ENCODE data around the gene HYAL1.
A peak's percentile ranks its signal among the peaks of the same experiment; 100 is the strongest.
"Not testable (repeated sequence)": the region's sequence is repeated elsewhere in the genome, so short reads cannot be mapped to it uniquely, and the experiment has no call there.

Gene HYAL1

GRCh38 chr3:50316657-50317242, 13.4 kb upstream of the HYAL1 start:
- peak; percentile 52 for DNase-seq

- DNase-seq = no peak
These were observed 11.4 kb upstream of the HYAL1 start for GRCh38 chr3:50314816-50315215.

GRCh38 chr3:50314342-50314741, 11.0 kb upstream of the HYAL1 start:
- DNase-seq = no peak

GRCh38 chr3:50312041-50312440, 8.7 kb upstream of the HYAL1 start:
- DNase-seq = not testable (repeated sequence)

GRCh38 chr3:50304601-50305000, 1.2 kb upstream of the HYAL1 start:
- DNase-seq = no peak

GRCh38 chr3:50302095-50303012, 1.0 kb downstream of the HYAL1 start:
- no peak for DNase-seq

- DNase-seq = no peak
These were observed 2.6 kb downstream of the HYAL1 start for GRCh38 chr3:50300681-50301254.

- DNase-seq = no peak
These were observed 3.3 kb downstream of the HYAL1 start for GRCh38 chr3:50299929-50300680.

- DNase-seq = no peak
These were observed 3.8 kb downstream of the HYAL1 start for GRCh38 chr3:50299638-50299928.

GRCh38 chr3:50298836-50299637, 4.3 kb downstream of the HYAL1 start, which contains the start of the genes HYAL3 and NAA80:
Gene HYAL3 (minus strand): TSS chr3:50299405. CDS start chr3:50295602, 3,803 bp downstream.
Gene NAA80 (minus strand): TSS chr3:50299405. CDS start chr3:50297463, 1,942 bp downstream.
- peak; percentile 99 for DNase-seq

GRCh38 chr3:50297896-50298725, 5.3 kb downstream of the HYAL1 start:
- DNase-seq = no peak

- DNase-seq = no peak
These were observed 6.0 kb downstream of the HYAL1 start for GRCh38 chr3:50297384-50297775.

- no peak for DNase-seq
These were observed 6.5 kb downstream of the HYAL1 start for GRCh38 chr3:50296721-50297383.

- no peak for DNase-seq
These were observed 7.6 kb downstream of the HYAL1 start for GRCh38 chr3:50295553-50296431.

GRCh38 chr3:50294492-50295403, 8.6 kb downstream of the HYAL1 start:
- no peak for DNase-seq

GRCh38 chr3:50294089-50294488, 9.3 kb downstream of the HYAL1 start:
- DNase-seq = no peak

- no peak for DNase-seq
These were observed 10.1 kb downstream of the HYAL1 start for GRCh38 chr3:50293079-50293801.

Data from activated CD4-positive, alpha-beta T cell treated with anti-CD3 and anti-CD28 coated beads for 1 hour (primary cell).